ENCODE measurements around the gene TDRD7.

Gene TDRD7

GRCh38 chr9:97534185-97534584 lies 122.3 kb downstream of the TDRD7 start:
- TF ChIP-seq CTCF (conservative IDR thresholded peaks at IDR 0.05) (no peak), ZFX (IDR thresholded peaks at IDR 0.05) (no peak)
- no peak overlapping the region for H3K27ac ChIP-seq

DNA sequence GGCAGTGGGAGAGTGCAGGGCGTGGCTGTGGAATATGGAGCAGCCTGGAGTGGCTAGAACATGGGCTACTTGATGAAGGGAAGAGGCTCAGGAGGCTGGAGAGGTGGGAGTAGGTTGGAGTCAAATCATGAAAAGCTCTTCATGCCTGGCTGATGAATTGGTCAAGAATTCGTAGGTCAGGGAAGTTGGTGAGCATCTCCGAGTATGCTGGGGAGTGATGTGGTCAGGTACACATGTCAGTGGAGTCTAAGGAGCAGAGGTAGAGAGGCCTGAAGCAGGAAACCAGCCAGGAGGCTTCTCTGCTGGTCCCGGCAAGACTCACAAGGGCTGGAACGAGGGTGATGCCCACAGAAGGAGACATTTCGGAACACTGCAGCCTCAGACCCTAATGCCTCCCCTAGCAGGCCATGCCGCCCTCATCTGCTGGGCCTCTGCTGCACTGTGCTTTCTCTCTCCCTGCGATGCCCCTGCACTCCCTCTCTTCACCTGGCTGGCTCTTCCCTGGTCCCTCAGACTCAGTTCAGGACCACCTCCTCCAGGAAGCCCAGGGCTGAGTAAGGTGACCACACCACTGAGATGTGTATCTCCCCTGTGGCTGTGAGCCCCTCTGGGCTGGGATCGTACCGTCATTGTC lies 123.2 kb downstream of the TDRD7 start:
- no peak overlapping the region for H3K27ac ChIP-seq
- TF ChIP-seq CTCF (conservative IDR thresholded peaks at IDR 0.05) (no peak), ZFX (IDR thresholded peaks at IDR 0.05) (no peak)

GRCh38 chr9:97535771-97536170 lies 123.9 kb downstream of the TDRD7 start:
- no peak overlapping the region for H3K27ac ChIP-seq
- no peak for TF ChIP-seq ZFX (IDR thresholded peaks at IDR 0.05)
- TF ChIP-seq CTCF (conservative IDR thresholded peaks at IDR 0.05): no peak

DNA sequence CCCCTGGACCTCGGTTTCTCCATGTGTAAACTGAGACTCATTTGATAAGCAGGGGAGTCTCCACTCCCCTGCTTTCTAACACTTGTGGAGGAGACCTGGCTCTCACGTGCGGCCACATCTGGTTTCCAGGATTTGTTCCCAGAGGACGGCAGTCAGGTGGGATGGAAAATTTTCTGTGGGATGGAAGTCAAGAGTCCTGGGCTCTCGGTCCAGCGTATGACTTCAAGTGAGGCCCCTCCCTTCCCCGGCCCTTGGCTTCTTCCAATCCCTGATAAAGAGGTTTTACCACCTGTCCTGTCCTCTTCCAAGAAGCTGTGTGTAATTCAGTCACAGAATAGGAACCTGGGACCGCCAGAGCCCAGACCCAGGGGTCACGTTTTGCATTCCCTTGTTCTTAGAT lies 124.6 kb downstream of the TDRD7 start:
- no peak for TF ChIP-seq CTCF (conservative IDR thresholded peaks at IDR 0.05)
- no peak for TF ChIP-seq ZFX (IDR thresholded peaks at IDR 0.05)
- no peak overlapping the region for H3K27ac ChIP-seq

- TF ChIP-seq ZFX (IDR thresholded peaks at IDR 0.05) (no peak), CTCF (conservative IDR thresholded peaks at IDR 0.05) (no peak)
- no peak overlapping the region for H3K27ac ChIP-seq
Observed at GRCh38 chr9:97543561-97543960, 131.7 kb downstream of the TDRD7 start.

DNA sequence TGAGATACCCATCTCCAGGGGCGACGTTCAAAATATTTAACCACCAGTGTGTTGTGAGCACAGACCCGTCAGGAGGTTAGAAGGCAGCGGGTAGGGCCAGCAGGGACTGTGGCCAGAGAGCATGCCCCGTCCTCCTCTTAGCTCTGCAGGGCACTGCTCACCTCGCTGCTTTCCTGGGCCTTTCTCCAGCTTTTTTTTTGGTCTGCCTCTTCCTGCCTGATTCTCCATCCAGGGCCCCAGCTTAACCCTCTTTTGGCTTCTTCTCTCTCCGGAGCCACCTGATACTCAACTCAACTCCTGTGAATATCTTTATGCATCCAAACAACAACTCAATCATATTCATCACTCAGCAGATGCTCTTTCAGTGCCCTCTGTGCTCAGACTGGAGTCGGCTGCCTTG lies 133.6 kb downstream of the TDRD7 start:
- H3K27ac ChIP-seq: no peak overlapping the region
- TF ChIP-seq CTCF (conservative IDR thresholded peaks at IDR 0.05) (no peak), ZFX (IDR thresholded peaks at IDR 0.05) (no peak)

Data from C4-2B (cell line).